Hepatocyte (in vitro differentiated cells): ENCODE data around the gene LMX1A.

Experiments used
- CTCF ChIP-seq: fragments of 200-600 bp; sonication (generic); IDR thresholded peaks from 2 replicates; pipeline ENCODE4 v1.5.1; 2016; ENCODE audit warnings: antibody characterized with exemption, mild to moderate bottlenecking; ENCODE audit not compliant: poor library complexity
- EZH2 ChIP-seq: fragments of 200-600 bp; sonication (generic); IDR thresholded peaks from 2 replicates; pipeline ENCODE4 v1.6.1; 2016; ENCODE audit warnings: antibody characterized with exemption, mild to moderate bottlenecking, borderline replicate concordance
- EZH2phosphoT487 ChIP-seq: fragments of 200-600 bp; sonication (generic); IDR thresholded peaks from one replicate; pipeline ENCODE4 v1.6.1; 2018; ENCODE audit warnings: antibody characterized with exemption, mild to moderate bottlenecking, low read depth, moderate library complexity; ENCODE audit not compliant: unreplicated experiment, severe bottlenecking

GRCh38 chr1:165228676-165229075 is 127.8 kb downstream of the LMX1A start:
- TF ChIP-seq CTCF = no peak
- no peak for TF ChIP-seq EZH2phosphoT487
- no peak for TF ChIP-seq EZH2
